Endodermal cell (in vitro differentiated cells): ENCODE measurements around the gene TAAR8. TPM values are rescaled to one million over a fixed set of nuclear protein-coding genes. Genes with fewer than 3 reads are reported as not detected.
A peak's percentile ranks its signal among the peaks of the same experiment; 100 is the strongest.

Source experiments
- DNase-seq: peaks from one replicate; pipeline ENCODE4 v3.0.0-alpha.2; 2017
- H3K27ac ChIP-seq: 2 replicates; pipeline ENCODE4 v1.5.1; 2013; ENCODE audit warnings: mild to moderate bottlenecking, low read depth, low read length, moderate library complexity
- H3K27me3 ChIP-seq: 2 replicates; pipeline ENCODE4 v1.6.1; 2013; ENCODE audit warnings: mild to moderate bottlenecking, low read length, moderate library complexity; ENCODE audit not compliant: insufficient read depth, control insufficient read depth, poor library complexity, severe bottlenecking
- H3K36me3 ChIP-seq: 2 replicates; pipeline ENCODE4 v1.7.0; 2013; ENCODE audit warnings: mild to moderate bottlenecking, low read length, moderate library complexity; ENCODE audit not compliant: control insufficient read depth, insufficient read depth
- H3K4me1 ChIP-seq: one replicate; pipeline ENCODE4 v1.7.0; 2013; ENCODE audit warnings: low read length; ENCODE audit not compliant: control insufficient read depth, insufficient read depth
- H3K4me3 ChIP-seq: 2 replicates; pipeline ENCODE4 v1.5.1; 2013; ENCODE audit warnings: mild to moderate bottlenecking, low read length, moderate library complexity
- H3K9ac ChIP-seq: 2 replicates; pipeline ENCODE4 v1.6.1; 2013; ENCODE audit warnings: mild to moderate bottlenecking, low read length, moderate library complexity; ENCODE audit not compliant: poor library complexity, severe bottlenecking; ENCODE audit errors: extremely low read depth
- H3K9me3 ChIP-seq: 2 replicates; pipeline ENCODE4 v1.6.1; 2013; ENCODE audit warnings: mild to moderate bottlenecking, low read length, moderate library complexity; ENCODE audit not compliant: control insufficient read depth
- H3K27ac Mint-ChIP-seq: 2 replicates; pipeline ENCODE4 v1.8.0; 2020; ENCODE audit warnings: mixed read lengths
- H3K27me3 Mint-ChIP-seq: 2 replicates; pipeline ENCODE4 v1.8.0; 2021; ENCODE audit warnings: mild to moderate bottlenecking, mixed read lengths; ENCODE audit not compliant: insufficient read depth
- H3K36me3 Mint-ChIP-seq: 2 replicates; pipeline ENCODE4 v1.8.0; 2020; ENCODE audit warnings: low read depth, mixed read lengths
- H3K4me1 Mint-ChIP-seq: 2 replicates; pipeline ENCODE4 v1.8.0; 2020; ENCODE audit warnings: mixed read lengths
- H3K4me3 Mint-ChIP-seq: 2 replicates; pipeline ENCODE4 v1.8.0; 2020; ENCODE audit warnings: mild to moderate bottlenecking, moderate library complexity, mixed read lengths
- H3K9me3 Mint-ChIP-seq: 2 replicates; pipeline ENCODE4 v1.8.0; 2020; ENCODE audit warnings: mild to moderate bottlenecking, mixed read lengths
- WGBS, 2 experiments: methylation state at CpG; one replicate each; pipeline versions ENCODE4 v1.1.5 to v1.1.7; 2013; ENCODE audit warnings: missing lambda C conversion rate in 2 of 2, mixed read lengths in 1 of 2; ENCODE audit not compliant: insufficient coverage in 1 of 2, insufficient read length in 1 of 2; 5-methylcytosine and 5-hydroxymethylcytosine counted together
- total RNA-seq, 2 donors: library from RNA; stranded (reverse); fragmentation: NEBNext Ultra II Directional in 1 of 2; extraction: Animal tissue kit (Norgen Biotek cat#: 25700) in 1 of 2; gene quantifications; 2 replicates in 1 of 2; 3 replicates in 1 of 2; pipeline ENCODE4 v1.2.1, GENCODE V29; 2021
- TF ChIP-seq, protein P1 (sequence below): fragments of 200-600 bp; sonication (generic); conservative IDR thresholded peaks from 2 replicates; pipeline ENCODE4 v1.5.0; 2021; ENCODE audit warnings: antibody characterized with exemption, mild to moderate bottlenecking

The TAAR8 gene
- total RNA-seq, 2 donors from 2014 or later = not detected

DNA sequence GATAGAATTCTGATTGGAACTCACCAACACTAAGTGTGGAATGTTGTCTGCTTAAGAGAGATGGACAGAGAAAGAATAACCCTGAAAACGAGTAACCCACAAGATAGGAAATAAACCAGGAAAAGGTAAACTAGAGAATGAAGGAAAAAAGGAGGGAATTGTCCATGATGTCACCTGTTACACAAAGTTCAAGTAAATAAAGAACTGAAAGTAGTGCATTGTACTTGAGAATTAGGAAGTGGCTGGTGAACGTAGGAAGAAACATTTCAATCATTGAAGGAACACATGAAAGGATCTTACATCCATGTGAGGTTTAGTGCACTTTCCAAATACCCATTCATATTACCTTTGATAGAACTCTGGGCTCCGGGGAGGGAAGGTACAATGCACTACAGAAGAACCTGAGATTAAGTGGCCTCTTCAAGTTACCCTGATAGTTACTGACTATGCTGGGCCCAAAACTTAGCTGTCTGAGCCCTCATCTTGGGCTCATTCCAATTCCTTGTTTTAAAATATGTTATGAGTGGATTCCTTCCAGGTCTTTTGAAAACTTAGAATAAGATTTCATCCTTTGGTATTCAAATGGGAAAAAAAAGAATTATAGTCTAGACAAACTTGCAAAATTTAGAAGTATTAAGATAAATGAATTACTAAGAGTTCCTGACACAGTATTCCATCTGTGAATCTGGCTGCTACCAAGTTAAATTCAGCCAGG is 38.5 kb upstream of the TAAR8 start:
- Histone ChIP-seq H3K9ac (no peak overlapping the region), H3K27me3 (peaks cover 27% of the 10 kb centered on the region), H3K9me3 (no peaks in the 10 kb centered on the region), H3K36me3 (no peaks in the 10 kb centered on the region), H3K4me1 (peaks cover 3% of the 10 kb centered on the region), H3K4me3 (no peak overlapping the region), H3K27ac (no peak overlapping the region)
- 81 to 85% methylated on average over 3 of the region's 3 CpGs for WGBS, 2 experiments
- peaks cover 30% of the 10 kb centered on the region for H3K27me3 Mint-ChIP-seq
- no peak for DNase-seq
- no peaks in the 10 kb centered on the region for H3K9me3 Mint-ChIP-seq
- TF ChIP-seq, protein P1, sequence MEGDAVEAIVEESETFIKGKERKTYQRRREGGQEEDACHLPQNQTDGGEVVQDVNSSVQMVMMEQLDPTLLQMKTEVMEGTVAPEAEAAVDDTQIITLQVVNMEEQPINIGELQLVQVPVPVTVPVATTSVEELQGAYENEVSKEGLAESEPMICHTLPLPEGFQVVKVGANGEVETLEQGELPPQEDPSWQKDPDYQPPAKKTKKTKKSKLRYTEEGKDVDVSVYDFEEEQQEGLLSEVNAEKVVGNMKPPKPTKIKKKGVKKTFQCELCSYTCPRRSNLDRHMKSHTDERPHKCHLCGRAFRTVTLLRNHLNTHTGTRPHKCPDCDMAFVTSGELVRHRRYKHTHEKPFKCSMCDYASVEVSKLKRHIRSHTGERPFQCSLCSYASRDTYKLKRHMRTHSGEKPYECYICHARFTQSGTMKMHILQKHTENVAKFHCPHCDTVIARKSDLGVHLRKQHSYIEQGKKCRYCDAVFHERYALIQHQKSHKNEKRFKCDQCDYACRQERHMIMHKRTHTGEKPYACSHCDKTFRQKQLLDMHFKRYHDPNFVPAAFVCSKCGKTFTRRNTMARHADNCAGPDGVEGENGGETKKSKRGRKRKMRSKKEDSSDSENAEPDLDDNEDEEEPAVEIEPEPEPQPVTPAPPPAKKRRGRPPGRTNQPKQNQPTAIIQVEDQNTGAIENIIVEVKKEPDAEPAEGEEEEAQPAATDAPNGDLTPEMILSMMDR = no peak
- H3K4me3 Mint-ChIP-seq = peak overlapping the region; percentile 86
- peaks cover 19% of the 10 kb centered on the region for H3K4me1 Mint-ChIP-seq
- no peaks in the 10 kb centered on the region for H3K36me3 Mint-ChIP-seq
- no peak overlapping the region for H3K27ac Mint-ChIP-seq

DNA sequence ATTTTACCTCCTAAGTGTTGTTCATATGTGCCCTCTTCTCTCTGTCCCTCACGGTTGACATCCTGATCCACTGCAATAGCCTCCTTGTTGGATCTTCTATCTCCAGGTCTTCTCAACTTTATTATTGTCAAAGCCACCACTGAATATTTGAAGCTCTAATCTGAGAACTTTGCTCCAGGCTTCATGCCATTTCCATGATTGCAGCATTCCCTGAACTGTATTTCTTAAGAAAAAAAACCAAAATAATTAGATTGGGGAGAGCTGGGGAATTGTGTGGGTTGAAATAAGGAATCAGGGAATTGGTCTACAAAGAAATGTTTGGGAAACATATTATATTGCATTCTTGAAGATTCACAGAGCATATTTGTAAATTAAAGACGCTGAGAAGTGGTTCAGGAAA is 37.1 kb upstream of the TAAR8 start:
- peaks cover 27% of the 10 kb centered on the region for H3K27me3 ChIP-seq
- no peak for DNase-seq
- peaks cover 3% of the 10 kb centered on the region for H3K4me1 ChIP-seq
- Mint-ChIP-seq H3K4me1 (peaks cover 19% of the 10 kb centered on the region), H3K27ac (no peak overlapping the region), H3K9me3 (no peaks in the 10 kb centered on the region), H3K27me3 (peaks cover 30% of the 10 kb centered on the region), H3K36me3 (no peaks in the 10 kb centered on the region), H3K4me3 (no peak overlapping the region)
- TF ChIP-seq, protein P1 = no peak
- no peaks in the 10 kb centered on the region for H3K9me3 ChIP-seq
- H3K27ac ChIP-seq = no peak overlapping the region
- WGBS, 2 experiments = 80 to 93% methylated on average over 1 to 2 of the region's 2 CpGs
- H3K9ac ChIP-seq = no peak overlapping the region
- no peaks in the 10 kb centered on the region for H3K36me3 ChIP-seq
- no peak overlapping the region for H3K4me3 ChIP-seq

DNA sequence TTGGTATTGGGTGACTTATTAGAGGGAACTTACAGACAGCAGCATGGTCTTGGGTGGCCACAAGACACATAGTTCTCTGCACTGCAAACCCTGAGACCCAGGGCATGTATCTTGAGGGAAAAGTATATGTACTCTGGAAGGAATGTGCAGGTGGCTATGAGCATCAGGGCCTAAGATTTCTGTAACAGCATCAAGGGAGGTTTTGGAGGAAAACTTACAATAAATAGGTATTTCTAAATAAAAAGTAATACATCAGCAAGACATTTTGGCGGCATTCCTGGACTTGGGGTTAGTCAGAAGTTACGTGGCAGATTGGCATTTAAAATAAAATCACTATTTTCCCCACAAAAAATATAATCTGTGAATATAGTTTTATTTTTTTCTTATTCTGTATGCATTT is 31.5 kb upstream of the TAAR8 start:
- Mint-ChIP-seq H3K4me3 (no peak overlapping the region), H3K27ac (no peak overlapping the region), H3K4me1 (peaks cover 3% of the 10 kb centered on the region), H3K27me3 (peaks cover 28% of the 10 kb centered on the region), H3K36me3 (no peaks in the 10 kb centered on the region), H3K9me3 (peaks cover 9% of the 10 kb centered on the region)
- 80% methylated on average over 1 of the region's 2 CpGs; no CpG with 5 or more reads in 1 of the 2 experiments for WGBS, 2 experiments
- Histone ChIP-seq H3K9ac (no peak overlapping the region), H3K27ac (no peak overlapping the region), H3K4me1 (no peaks in the 10 kb centered on the region), H3K4me3 (no peak overlapping the region), H3K9me3 (peaks cover 8% of the 10 kb centered on the region), H3K27me3 (peaks cover 24% of the 10 kb centered on the region), H3K36me3 (no peaks in the 10 kb centered on the region)
- TF ChIP-seq, protein P1 = no peak
- no peak for DNase-seq
